HG02763 (cell line): ENCODE data around the gene KIAA0232.
"Not testable (repeated sequence)": the region's sequence is repeated elsewhere in the genome, so short reads cannot be mapped to it uniquely, and the experiment has no call there.

Experiments used
- ATAC-seq: cut with Tn5 transposase; IDR thresholded peaks from one replicate; pipeline ENCODE4 v1.9.1; 2021; ENCODE audit warnings: mild to moderate bottlenecking, moderate library complexity; ENCODE audit not compliant: unreplicated experiment

The KIAA0232 gene

DNA sequence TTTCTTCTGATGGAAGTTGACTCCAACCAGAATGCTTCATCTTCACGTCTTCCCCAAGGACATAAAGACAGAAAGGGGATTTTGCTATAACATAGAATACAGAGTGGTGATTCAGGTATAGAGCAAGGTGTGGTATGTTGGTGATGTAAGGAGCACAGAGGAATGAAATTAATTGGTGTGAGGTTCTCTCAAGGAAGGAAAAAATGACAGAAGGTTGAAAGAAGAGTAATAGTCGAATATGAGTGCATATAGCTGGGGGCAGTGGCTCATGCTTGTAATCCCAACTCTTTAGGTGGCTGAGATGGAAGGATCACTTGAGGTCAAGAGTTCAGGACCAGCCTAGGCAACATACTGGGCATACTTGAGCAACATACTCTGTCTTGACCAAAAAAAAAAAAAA is 20.1 kb downstream of the KIAA0232 start:
- no peak for ATAC-seq

DNA sequence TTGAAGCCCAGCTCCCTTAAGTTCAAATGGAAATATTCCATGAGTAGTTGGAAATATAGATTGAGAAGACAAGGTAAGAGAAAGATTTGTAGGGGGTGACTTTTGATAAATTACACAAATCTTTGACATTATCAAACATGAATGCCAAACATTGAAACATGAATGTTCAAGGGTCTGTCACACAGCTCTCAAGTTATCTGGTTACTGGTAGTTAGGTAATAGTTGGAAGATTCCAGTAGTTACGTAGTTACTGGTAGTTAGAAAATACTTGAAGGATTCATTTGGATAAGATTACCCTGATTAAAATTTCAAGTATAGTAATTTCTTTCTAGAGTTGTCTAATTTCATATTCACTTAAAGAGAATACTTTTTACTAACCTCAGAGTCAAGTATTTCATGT is 20.7 kb downstream of the KIAA0232 start:
- ATAC-seq, result no peak

DNA sequence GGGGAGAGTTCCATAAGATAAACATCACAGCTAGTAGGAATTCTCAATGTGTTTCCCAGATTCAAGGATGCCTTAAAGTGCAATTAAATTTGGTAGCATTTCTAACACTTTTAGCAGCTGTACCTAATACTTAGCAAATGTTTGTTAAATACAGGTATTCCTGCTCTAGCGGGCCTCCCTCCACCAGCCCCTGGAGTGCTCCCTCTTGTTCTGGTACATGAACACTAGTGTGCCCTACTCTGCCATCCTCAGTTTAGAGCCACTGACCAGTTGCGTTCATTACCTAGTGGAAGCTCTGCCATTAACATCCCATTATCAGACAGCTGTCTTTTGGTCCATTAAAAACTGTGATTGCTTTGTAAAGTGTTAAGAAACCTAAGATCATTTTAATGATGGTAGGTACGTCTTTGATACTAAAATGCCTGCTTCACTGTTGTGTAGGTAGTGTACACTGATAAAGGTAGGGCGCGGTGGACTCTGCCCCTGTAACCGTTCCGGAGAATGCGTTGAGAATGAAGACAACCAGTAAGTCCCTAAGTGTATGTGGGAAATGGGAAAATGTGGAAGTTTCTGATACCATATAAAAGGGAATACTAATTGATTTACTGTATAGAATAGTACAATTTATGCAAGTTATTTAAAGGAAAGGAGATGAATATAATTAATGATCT is 21.7 kb downstream of the KIAA0232 start:
- no peak for ATAC-seq

DNA sequence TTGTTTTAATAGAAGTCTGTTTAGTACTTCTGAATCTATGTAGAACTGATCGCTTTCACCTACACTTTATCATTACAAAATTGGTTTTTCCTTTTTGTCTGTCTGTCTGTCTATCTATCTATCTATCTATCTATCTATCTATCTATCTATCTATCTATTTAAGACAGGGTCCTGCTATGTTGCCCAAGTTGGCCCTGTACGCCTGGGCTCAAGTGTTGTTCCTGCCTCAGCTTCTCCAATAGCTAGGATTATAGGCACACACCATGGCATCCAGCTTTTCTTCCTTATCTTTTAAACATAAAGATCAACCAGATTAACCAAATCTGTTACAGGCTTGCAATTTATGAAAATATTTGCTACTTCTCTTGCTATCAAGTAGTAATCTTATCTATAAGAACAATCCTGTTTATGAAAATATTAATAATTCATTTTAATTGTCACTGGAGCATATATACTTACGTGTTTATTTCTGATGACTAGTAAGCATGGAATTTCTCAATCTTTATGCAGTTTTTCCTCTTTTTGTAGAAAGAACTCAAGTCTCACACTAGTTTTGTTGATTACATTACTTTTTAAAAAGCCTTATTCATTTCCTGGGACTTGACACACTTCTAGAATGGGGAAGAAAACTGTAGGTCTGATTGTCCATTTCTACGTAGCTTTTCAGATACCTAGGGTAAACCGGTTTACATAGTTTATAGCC is 24.5 kb downstream of the KIAA0232 start:
- ATAC-seq, result no peak

DNA sequence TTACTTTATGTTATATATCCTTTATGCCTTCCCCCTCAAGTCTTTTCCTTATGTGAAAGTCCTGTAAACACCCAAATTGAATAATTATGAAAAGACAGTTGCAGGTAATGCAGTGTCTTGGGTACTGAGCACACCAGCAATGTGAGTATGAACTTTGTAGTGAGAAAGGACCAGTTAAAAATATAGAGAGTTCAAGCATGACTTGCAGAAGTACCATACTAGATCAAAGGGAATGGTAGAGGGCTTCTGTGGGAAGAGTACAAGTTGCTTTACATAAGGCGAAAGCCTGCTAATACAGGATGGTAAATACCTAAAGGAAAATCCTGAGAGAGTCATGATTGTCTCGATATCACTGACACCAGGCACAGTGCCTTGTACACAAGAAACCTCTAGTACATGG is 25.7 kb downstream of the KIAA0232 start:
- no peak for ATAC-seq

DNA sequence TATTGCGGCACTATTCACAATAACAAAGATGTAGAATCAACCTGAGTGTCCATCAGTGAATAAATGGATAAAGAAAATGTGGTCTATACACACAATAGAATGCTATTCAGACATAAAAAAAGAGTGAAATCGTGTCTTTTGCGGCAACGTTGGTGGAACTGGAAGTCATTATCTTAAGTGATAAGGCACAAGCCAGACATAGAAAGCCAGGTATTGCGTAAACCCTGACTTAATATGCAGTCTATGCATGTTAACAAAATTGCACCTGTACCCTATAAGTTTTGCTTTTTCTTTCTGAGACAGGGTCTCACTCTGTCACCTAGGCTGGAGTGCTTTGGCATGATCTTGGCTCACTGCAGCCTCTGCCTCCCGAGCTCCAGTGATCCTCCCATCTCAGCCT is 28.6 kb downstream of the KIAA0232 start:
- ATAC-seq, result no peak

DNA sequence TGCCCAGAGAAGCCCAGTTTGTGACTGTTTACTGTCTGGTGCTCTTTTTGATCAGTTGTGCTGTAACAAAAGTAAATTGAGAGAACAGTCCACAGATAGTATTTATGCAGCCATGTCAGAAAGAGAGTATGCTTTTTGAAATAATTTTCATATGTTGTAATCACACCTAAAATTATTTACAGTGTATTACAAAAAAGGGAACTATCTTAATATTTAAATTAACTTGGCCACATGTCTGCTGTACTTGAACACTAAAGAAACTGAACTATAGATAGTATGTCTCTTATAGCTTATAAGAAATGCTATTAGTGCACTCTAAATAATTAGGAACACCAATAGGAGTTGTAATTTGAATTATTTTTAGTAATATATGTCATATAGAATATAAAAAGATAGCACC is 30.2 kb downstream of the KIAA0232 start:
- ATAC-seq, result no peak

DNA sequence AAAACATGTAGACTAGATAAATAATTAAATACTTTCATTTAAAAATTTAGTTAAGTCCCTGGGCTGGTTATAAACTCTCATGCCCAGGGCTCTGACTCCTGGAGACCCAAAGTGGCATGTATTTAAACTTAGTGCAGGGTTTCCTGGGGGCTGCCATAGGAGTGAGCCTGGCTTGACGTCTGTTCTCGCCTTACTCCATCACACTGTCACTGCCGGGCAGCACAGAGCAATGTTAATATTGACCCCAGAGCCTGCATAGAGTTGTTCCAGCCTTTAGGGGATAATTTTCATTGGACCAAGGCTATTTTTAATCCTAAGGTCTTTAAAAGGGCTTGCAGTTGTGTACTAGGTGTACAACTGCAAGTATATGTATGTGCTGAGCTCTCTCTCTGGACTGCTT is 31.2 kb downstream of the KIAA0232 start:
- no peak for ATAC-seq

DNA sequence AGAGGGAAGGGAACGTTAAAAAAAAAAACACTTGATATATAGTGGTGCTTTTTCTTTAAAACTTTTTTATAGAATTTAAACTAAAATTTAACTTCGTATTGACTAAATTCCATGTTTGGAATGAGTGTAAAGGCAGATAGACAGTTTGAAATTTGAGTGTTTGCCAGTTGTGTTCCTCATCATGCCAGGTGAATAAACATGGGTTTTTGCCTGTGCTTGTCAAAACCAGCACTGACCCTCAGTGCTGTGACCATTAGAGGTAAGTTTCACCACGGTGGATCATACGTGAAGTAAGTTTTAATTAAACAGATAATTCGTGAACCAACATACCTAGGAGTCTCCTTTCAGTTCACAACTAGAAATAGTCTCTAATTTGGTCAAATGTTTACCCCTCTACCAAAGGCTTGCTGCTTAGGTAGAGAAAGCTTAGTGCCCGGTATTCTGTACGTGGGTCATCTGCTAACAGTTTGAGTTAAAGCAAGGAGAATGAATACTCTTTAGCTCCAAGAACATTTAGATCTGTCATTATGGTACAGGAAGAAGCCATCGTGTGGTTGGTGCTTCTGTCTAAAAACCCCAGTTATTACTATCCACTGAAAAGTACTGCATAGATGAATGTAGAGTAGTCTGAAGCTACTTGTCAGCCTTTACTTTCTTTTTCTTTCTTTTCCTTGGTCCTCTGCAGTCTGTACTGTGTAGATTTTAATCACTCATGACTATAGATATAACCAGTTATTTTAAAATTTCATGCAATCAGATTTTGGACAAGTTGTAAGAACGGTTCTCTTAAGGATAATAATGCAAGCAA is 32.7 kb downstream of the KIAA0232 start:
- ATAC-seq, result no peak

DNA sequence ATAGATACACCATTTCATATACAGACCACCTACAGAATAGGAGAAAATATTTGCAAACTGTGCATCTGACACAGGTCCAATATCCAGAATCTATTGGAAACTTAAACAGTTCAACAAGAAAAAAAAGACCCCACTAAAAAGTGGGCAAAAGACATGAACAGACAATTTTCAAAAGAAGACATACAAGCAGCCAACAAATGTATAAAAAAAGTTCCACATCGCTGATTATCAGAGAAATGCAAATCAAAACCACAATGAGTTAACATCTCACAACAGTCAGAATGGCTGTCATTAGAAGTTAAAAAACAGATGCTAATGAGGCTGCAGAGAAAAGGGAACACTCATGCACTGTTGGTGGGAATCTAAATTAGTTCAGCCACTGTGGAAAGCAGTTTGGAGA is 36.8 kb downstream of the KIAA0232 start:
- ATAC-seq, result no peak

DNA sequence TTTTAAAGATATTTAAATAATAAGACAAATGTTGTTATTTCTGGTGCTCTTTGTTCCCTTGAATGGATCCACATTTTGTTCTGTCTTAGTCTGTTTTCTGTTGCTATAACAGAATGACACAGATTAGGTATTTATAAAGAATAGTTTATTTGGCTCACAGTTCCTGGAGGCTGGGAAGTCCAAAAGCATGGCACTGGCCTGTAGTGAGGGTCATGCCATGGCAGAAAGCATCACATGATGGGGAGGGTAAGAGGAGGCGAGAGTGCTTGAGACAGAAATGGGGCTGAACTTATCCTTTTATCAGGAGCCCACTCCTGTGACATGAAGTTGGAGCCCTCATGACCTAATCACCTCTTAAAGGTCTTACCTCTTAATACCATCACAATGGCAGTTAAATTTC is 38.2 kb downstream of the KIAA0232 start:
- ATAC-seq, result no peak

DNA sequence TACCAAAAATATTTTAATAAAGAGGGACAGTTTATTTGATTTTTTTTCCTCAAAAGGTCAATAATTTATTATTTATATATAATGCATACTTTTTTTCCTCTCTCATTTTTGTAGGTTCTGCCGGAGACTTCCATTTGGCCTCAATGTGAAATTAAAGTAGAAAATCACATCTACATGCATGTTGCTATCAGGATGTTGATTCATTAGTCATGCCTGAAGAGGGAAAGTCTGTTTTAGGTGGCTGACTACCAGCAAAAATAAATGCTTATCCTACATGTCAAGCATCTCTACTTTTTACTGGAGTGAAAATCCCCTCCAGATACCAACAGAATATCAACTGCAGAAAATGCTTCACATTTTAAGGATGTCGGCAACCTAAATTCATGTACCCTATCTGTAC is 41.5 kb downstream of the KIAA0232 start:
- no peak for ATAC-seq

DNA sequence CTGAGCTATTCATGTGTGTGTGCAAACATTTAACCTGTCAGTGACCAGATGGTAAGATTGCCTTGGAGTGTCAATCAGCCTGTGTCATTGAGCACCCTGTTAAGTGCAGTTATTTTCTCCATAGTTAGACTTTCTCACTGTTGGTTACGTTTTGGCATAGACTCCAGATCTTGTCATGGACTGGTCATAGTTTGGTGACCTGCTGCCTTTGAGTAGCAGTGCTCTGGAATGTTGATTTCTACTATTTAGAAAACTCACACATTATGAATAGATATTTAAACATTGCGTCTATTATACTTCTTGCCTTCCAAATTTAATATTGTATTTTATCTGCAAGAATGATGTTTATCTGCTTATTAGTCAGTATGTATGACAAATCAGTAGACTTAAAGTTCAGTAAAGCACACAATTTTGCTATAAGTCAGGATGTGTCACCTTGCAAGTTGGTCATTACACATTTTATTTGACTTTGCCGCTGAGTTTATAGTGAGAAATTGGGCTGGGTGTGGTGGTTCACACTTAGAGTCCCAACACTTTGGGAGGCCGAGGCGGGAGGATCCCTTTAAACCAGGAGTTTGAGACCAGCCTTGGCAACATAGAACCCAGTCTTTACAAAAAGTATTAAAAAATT is 42.4 kb downstream of the KIAA0232 start:
- ATAC-seq, result no peak

DNA sequence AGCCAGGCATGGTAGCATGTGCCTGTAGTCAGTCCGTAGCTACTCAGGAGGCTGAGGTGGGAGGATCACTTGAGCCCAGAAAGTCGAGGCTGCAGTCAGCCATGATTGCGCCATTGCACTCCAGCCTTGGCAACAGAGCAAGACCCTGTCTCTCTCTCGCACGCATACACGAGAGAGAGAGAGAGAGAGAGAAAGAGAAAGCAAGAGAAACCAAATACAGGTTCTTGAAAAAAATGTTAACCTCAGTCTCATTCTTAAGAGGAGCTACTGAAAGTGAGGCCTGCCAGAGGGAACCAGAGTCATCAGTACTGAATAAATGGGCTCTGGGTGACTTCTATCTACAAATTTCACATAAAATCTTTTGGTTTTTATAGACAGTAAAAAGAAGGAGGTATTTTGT is 42.9 kb downstream of the KIAA0232 start:
- no peak for ATAC-seq

DNA sequence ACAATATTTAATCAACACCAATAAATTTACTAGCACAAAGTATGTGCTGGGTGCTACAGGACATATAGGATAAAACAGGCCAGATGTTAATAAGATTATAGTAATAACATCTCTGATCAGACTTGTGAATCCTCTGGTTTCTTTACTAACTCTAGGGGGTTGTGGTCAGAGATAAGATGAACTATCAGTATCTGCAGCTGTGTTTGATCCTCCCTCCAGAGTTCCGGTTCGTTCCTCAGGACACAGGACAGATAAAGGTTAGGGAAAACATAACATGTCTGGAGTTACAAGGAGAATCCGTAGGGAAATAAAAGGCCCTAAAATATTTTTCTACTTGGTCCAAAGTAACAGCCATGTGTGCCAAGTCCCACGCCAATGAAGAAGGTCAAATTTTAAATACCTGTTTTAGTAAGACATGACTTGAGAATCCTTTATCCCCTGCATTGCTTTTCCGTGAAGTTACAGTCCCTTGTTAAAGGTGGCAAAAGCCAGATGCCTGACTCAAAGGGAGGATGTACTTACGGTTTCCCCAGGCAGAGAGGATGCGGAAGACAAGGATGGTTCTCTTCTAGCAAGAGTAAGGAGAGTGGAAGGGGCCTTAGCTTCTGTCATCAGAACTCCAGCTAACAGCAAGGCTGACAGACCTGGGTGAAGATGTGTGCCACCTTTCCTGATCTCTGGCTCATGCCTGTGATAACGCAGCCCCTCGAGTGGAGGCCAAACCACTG is 44.4 kb downstream of the KIAA0232 start:
- no peak for ATAC-seq

DNA sequence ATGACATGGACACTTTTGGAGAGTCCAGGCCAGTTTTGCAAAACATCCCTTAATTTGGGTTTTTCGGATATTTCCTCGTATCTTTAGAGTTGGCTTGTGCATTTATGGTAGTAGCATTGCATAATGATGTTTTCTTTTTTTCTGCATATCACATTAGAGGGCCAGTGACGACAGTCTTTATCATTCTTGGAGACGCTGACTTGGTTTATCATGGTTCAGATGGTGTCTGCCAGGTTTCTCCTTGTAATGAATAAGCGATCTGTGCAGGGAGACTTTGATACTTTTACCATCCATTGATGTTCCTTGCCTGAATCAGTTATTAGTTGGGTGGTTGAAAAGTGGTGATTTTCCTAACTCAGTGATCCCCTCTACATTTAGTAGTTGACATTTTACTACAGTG is 46.6 kb downstream of the KIAA0232 start:
- no peak for ATAC-seq

DNA sequence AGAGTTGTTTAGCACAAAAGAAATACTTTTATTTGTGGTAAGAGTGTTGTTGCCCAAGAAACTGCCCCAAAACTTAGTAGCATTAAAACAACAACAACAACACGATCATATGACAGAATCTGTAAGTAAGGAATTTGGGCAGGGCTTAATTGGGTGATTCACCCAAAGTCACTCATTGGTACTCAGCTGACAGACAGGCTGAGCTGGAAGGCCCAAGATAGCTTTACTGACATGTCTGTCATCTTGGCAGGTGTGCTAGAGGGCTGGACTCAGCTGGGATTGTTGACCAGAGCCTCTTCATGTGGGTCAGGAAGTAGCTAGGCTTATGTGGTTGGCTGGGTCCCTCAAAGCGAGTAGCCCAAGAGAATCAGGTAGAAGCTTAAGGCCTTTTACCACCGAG is 52.3 kb downstream of the KIAA0232 start:
- no peak for ATAC-seq

DNA sequence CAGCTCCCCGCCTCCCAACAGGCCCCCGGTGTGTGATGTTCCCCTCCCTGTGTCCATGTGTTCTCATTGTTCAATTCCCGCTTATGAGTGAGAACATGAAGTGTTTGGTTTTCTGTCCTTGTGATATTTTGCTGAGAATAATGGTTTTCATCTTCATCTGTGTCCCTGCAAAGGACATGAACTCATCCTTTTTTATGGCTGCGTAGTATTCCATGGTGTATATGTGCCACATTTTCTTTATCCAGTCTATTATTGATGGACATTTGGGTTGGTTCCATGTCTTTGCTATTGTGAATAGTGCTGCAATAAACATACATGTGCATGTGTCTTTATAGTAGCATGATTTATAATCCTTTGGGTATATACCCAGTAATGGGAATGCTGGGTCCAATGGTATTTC is 53.1 kb downstream of the KIAA0232 start:
- ATAC-seq, result not testable (repeated sequence)

DNA sequence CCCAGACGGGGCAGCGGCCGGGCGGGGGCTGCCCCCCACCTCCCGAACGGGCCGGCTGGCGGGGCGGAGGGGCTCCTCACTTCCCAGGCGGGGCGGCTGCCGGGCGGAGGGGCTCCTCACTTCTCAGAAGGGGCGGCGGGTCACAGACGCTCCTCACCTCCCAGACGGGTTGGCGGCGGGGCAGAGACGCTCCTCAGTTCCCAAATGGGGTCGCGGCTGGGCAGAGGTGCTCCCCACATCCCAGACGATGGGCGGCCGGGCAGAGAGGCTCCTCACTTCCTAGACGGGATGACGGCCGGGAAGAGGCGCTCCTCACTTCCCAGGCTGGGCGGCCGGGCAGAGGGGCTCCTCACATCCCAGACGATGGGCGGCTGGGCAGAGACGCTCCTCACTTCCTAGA is 54.6 kb downstream of the KIAA0232 start:
- not testable (repeated sequence) for ATAC-seq

DNA sequence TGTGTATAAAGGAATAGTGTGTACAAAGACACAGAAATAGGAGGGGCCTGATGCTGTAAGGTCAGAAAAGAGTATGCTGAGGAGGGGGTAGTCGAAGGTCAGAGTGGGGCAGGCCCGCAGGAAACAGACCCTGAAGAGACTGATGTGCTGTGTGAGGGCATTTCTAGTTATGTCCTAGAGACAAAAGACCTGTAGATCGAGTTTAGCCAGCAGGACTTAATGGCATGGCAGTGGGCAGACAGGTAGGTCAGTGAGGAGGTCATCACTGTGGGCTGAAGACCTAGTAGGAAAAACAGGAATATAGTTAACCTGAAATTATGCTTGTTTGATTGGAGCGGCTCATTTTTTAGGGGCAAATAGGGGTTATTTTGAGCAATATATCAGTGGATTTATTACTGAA is 57.1 kb downstream of the KIAA0232 start:
- ATAC-seq, result no peak
